ENCODE results near the gene SLC35F4.

DNA sequence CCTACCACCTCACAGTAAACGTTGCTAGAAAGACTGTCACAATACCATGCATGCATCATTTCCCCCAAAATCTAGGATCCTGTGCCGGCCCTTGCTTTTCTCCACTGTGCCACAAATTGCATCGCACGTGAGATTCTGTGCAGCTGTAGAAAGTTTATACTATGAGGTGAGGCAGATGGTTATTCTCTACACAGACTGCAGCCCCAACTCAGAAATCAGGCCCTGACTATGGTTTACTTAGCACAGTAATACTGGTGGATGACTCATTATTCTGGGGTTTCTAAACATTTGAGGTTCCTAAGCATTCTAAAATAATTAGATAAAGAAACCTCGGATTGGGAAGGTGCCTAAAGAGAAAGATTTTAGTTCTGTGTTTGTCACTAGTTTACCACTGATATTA lies 208.4 kb downstream of the SLC35F4 start:
- TF ChIP-seq POLR2A (IDR thresholded peaks at IDR 0.05) (no peak), EP300 (IDR thresholded peaks at IDR 0.05) (no peak)
- TF ChIP-seq, protein P1, sequence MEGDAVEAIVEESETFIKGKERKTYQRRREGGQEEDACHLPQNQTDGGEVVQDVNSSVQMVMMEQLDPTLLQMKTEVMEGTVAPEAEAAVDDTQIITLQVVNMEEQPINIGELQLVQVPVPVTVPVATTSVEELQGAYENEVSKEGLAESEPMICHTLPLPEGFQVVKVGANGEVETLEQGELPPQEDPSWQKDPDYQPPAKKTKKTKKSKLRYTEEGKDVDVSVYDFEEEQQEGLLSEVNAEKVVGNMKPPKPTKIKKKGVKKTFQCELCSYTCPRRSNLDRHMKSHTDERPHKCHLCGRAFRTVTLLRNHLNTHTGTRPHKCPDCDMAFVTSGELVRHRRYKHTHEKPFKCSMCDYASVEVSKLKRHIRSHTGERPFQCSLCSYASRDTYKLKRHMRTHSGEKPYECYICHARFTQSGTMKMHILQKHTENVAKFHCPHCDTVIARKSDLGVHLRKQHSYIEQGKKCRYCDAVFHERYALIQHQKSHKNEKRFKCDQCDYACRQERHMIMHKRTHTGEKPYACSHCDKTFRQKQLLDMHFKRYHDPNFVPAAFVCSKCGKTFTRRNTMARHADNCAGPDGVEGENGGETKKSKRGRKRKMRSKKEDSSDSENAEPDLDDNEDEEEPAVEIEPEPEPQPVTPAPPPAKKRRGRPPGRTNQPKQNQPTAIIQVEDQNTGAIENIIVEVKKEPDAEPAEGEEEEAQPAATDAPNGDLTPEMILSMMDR (IDR thresholded peaks at IDR 0.05): no peak
